22Rv1 (cell line): ENCODE data around the gene USP15.

Experiments used
- H3K27ac ChIP-seq: fragments of 450-650 bp; 2 replicates; pipeline ENCODE4 v1.5.1; 2017
- ZFX ChIP-seq: fragments of 450-650 bp; IDR thresholded peaks from 2 replicates; pipeline ENCODE4 v1.6.1; 2017; ENCODE audit warnings: antibody characterized with exemption, borderline replicate concordance
- TF ChIP-seq, protein P1 (sequence below): fragments of 450-650 bp; IDR thresholded peaks from 2 replicates; pipeline ENCODE4 v1.5.1; 2017; ENCODE audit warnings: mild to moderate bottlenecking

Gene USP15

DNA sequence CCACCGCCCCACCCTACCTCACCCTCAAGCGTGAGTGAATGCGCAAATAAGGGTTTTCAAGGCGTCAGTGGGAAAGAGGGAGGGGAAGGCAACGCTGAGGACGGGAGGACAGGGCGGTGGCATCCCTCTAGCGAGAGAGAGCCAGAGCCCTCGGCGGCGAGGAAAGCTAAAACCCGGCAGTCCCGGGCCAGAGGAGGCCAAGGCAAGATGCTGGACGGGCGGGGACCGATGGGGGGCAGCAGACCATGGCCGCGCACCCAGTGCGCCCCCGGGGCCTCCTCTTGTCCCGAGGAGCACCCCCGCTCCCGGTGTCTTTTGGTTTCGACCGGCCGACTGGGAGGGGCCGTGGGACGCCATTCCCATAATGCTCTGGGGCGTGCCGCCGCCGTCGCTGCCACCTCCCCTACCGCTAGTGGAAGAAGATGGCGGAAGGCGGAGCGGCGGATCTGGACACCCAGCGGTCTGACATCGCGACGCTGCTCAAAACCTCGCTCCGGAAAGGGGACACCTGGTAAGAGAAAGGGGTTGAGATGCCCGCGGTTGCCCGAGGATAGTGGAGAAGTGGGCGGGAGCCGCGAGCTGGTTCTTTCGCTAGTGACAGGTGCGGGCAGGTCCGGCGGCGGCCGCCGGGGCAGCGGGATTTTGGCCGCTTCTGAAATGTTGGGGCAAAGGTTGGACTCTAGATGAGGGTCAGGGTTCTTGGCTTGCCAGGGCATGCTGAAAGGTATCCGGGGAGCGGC, at the start of gene USP15:
TSS of gene USP15 (plus strand) at position 412 of the 740 bp plus-strand sequence. CDS start at position 423, 11 bp downstream.
- H3K27ac ChIP-seq: peak within 1 kb of the TSS; percentile 89
- TF ChIP-seq ZFX: no peak
- TF ChIP-seq, protein P1, sequence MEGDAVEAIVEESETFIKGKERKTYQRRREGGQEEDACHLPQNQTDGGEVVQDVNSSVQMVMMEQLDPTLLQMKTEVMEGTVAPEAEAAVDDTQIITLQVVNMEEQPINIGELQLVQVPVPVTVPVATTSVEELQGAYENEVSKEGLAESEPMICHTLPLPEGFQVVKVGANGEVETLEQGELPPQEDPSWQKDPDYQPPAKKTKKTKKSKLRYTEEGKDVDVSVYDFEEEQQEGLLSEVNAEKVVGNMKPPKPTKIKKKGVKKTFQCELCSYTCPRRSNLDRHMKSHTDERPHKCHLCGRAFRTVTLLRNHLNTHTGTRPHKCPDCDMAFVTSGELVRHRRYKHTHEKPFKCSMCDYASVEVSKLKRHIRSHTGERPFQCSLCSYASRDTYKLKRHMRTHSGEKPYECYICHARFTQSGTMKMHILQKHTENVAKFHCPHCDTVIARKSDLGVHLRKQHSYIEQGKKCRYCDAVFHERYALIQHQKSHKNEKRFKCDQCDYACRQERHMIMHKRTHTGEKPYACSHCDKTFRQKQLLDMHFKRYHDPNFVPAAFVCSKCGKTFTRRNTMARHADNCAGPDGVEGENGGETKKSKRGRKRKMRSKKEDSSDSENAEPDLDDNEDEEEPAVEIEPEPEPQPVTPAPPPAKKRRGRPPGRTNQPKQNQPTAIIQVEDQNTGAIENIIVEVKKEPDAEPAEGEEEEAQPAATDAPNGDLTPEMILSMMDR: peak; percentile 48

DNA sequence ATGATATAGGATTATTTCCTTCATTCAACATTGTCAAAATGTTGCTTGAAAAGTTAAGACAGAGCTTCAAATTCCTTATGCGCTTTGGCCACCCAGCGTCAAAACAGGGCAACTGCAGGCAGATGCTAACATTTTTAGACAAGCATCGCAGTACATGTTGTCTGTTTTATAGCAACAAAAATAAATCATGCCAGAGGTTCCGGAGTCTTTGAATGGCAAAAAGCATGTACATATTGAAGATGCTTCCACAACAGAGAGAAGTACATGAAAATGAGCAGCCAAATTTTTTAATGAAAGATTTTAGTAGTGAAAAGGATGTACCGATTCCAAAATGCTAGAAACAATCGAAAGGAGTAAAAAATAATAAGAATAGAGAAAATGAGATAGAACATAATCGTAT, 49.8 kb upstream of the USP15 start:
- H3K27ac ChIP-seq: no peak overlapping the region
- TF ChIP-seq, protein P1: peak; percentile 96
- no peak for TF ChIP-seq ZFX

DNA sequence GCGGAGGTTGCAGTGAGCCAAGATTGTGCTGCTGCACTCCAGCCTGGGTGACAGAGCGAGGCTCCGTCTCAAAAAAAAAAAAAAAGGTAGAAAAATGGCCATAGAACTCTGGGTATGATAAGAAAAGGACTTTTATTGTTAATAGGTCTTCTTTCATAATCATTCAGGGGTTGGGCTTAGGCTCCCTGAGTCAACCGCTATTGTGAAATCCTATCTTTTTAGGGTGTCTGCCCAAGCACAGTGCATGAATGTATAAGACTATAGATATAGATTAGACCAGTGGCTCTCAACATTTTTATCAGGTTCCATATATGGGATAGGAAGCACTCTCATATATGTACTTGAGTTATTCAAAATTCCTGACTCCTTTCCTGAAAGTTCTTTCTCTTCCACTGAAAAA, 48.7 kb upstream of the USP15 start:
- H3K27ac ChIP-seq: no peak overlapping the region
- no peak for TF ChIP-seq ZFX
- TF ChIP-seq, protein P1: no peak

DNA sequence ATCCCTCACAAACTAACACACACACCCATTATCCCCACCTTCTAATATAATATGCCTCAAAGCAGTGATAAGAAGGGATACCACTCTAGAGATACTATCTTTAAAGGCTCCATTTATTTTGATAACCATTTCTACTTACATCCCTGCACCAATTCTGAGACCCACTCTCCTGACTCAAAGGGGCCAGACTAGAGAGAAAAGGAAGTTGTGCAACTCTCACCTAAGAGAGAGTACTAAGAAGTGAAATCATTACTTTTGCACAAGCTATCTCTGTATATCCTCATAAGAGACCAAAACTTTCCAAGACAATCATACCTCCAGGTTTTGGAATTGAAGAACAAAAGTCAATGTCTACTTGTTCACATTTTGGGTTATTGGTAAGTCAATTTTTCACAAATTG, 45.4 kb upstream of the USP15 start:
- TF ChIP-seq, protein P1: no peak
- no peak for TF ChIP-seq ZFX

DNA sequence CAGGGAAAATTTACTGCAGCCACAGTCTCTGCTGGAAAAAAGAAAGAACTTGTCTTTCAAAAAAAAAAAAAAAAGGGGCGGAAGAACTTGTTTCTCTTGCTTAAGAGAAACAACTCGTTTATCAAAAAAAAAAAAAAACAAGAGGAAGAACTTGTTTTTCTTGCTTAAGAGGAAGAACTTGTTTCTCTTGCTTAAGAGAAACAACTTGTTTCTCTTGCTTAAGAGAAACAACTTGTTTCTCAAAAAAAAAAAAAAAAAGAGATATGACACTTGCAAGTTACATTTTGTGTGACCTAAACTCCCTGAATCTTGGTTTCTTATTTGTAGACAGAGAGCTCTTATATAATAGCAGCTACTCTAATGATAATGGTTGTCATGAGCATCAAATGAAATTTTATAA, 44.7 kb upstream of the USP15 start:
- H3K27ac ChIP-seq: no peak overlapping the region
- TF ChIP-seq, protein P1: no peak
- no peak for TF ChIP-seq ZFX

More for the DNA sequence above, 45.4 kb upstream of the USP15 start:
- H3K27ac ChIP-seq: no peak overlapping the region

DNA sequence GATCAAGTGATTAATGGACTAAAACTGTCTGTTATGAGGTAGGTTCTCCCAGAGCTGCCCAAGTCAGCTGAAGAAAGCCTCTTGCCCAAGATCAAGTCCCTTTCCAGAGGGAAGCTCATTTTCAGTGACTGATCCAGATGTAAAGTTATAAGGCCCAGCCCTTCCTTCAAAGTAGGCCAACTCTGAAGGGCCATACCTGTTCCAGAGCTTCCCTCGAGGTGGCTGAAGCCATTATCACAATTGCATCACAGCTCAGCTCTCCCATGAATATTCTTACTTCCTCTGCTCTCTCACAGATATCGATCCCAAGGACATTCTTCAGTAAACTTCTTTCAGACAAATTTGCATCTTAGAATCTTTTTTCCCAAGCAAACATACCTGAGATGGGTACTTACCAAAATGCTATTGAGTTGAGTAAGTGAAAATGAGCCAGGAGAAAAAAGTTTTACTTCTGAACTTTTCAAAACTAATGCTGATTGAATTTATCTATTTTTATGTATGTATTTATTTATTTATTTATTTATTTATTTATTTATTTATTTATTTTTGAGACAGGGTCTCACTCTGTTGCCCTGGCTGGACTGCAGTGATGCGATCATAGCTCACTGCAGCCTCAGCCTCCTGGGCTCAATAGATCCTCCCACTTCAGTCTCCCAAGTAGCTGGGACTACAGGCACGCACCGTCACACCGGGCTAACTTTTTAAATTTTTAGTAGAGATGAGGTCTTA, 42.6 kb upstream of the USP15 start:
- TF ChIP-seq, protein P1: no peak
- TF ChIP-seq ZFX: no peak
- H3K27ac ChIP-seq: no peak overlapping the region

DNA sequence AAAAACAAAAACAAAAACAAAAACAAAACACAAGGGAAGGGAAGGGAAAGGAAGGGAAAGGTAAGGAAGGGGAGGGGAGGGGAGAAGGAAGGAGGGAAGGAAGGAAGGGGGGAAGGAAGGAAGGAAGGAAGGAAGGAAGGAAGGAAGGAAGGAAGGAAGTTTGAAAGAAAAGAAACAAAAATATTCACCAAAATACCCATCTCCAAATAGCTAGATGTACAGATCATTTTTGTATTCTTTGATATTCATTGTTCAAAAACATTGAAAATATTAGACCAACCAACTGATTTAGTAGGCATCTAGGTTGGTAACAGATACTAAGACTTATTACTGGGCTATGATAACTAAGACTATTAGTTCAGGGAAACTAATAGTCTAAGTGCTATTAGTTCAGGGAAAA, 39.1 kb upstream of the USP15 start:
- TF ChIP-seq ZFX: no peak
- TF ChIP-seq, protein P1: no peak
- H3K27ac ChIP-seq: no peak overlapping the region
